K562 (cell line): ENCODE data around the gene POLD4. TPM values are rescaled to one million over a fixed set of nuclear protein-coding genes. Genes with fewer than 3 reads are reported as not detected.

Source experiments
- ATF3 ChIP-seq, 2 experiments: fragments of 450-650 bp in 1 of 2; sonication (generic) in 1 of 2; formaldehyde crosslinking in 1 of 2; IDR thresholded peaks in 1 of 2; conservative IDR thresholded peaks in 1 of 2; 2 replicates each; pipeline versions ENCODE4 v1.6.1 to v1.8.1; 2016 to 2023; ENCODE audit warnings: mild to moderate bottlenecking in 2 of 2, moderate library complexity in 2 of 2, inconsistent platforms in 1 of 2, missing genetic modification reagents in 1 of 2
- BDP1 ChIP-seq: IDR thresholded peaks from 3 replicates; pipeline ENCODE4 v1.6.1; 2011; ENCODE audit not compliant: insufficient read length, insufficient read depth
- CBFB ChIP-seq: sonication (generic); formaldehyde crosslinking; IDR thresholded peaks from 2 replicates; pipeline ENCODE4 v1.4.0; 2020; ENCODE audit warnings: mild to moderate bottlenecking, missing genetic modification reagents
- CBX3 ChIP-seq, 2 experiments: IDR thresholded peaks; 1 replicate in 1 of 2; 2 replicates in 1 of 2; pipeline ENCODE4 v1.6.1; 2012; ENCODE audit warnings: inconsistent platforms in 2 of 2, low read length in 2 of 2, borderline replicate concordance in 1 of 2, control low read depth in 1 of 2
- DMBX1 ChIP-seq: fragments of 250-450 bp; sonication (Bioruptor Pico); IDR thresholded peaks from 2 replicates; pipeline ENCODE4 v1.8.0; 2022; ENCODE audit warnings: inconsistent platforms, mild to moderate bottlenecking, moderate library complexity, borderline replicate concordance
- GMEB1 ChIP-seq: fragments of 250-450 bp; sonication (Bioruptor Pico); IDR thresholded peaks from 2 replicates; pipeline ENCODE4 v1.4.0; 2020; ENCODE audit warnings: mild to moderate bottlenecking
- HDAC6 ChIP-seq: IDR thresholded peaks from 2 replicates; pipeline ENCODE4 v1.6.1; 2012; ENCODE audit warnings: low read depth, mild to moderate bottlenecking, control low read depth, inconsistent platforms, low read length, moderate library complexity
- KDM4B ChIP-seq, 2 experiments: fragments of 450-650 bp in 1 of 2; sonication (generic) in 1 of 2; IDR thresholded peaks; 2 replicates each; pipeline ENCODE4 v1.6.1; 2016 to 2017; ENCODE audit warnings: borderline replicate concordance in 2 of 2, antibody characterized with exemption in 1 of 2, low read depth in 1 of 2, mild to moderate bottlenecking in 1 of 2
- MAX ChIP-seq: sonication (generic); formaldehyde crosslinking; IDR thresholded peaks from 2 replicates; pipeline ENCODE4 v1.9.0; 2022; ENCODE audit warnings: mild to moderate bottlenecking, missing genetic modification reagents
- MECOM ChIP-seq: fragments of 250-450 bp; sonication (Bioruptor Pico); IDR thresholded peaks from 2 replicates; pipeline ENCODE4 v1.8.0; 2022; ENCODE audit warnings: inconsistent platforms
- MEF2A ChIP-seq: IDR thresholded peaks from 2 replicates; pipeline ENCODE4 v1.6.1; 2011; ENCODE audit warnings: low read depth, mild to moderate bottlenecking, low read length, moderate library complexity; ENCODE audit not compliant: control insufficient read depth
- NCOA6 ChIP-seq: fragments of 450-650 bp; IDR thresholded peaks from 2 replicates; pipeline ENCODE4 v1.6.1; 2017; ENCODE audit warnings: mild to moderate bottlenecking
- NFIC ChIP-seq: fragments of 450-650 bp; IDR thresholded peaks from 2 replicates; pipeline ENCODE4 v1.6.1; 2017; ENCODE audit warnings: mild to moderate bottlenecking, inconsistent platforms
- NUFIP1 ChIP-seq: fragments of 450-650 bp; IDR thresholded peaks from 2 replicates; pipeline ENCODE4 v1.6.1; 2018; ENCODE audit not compliant: partially characterized antibody
- ZBTB12 ChIP-seq: fragments of 250-450 bp; sonication (Bioruptor Pico); IDR thresholded peaks from 2 replicates; pipeline ENCODE4 v1.4.0; 2020
- ZBTB33 ChIP-seq: sonication (generic); formaldehyde crosslinking; IDR thresholded peaks from 2 replicates; pipeline ENCODE4 v1.8.1; 2023; ENCODE audit warnings: mild to moderate bottlenecking, missing genetic modification reagents
- ZNF311 ChIP-seq: fragments of 250-450 bp; sonication (Bioruptor Pico); IDR thresholded peaks from 2 replicates; pipeline ENCODE4 v1.4.0; 2020; ENCODE audit warnings: mild to moderate bottlenecking, moderate library complexity
- ZNF57 ChIP-seq: fragments of 450-650 bp; formaldehyde crosslinking; IDR thresholded peaks from 2 replicates; pipeline ENCODE4 v1.4.0; 2020; ENCODE audit warnings: mild to moderate bottlenecking, moderate library complexity
- ZNF644 ChIP-seq: fragments of 200-800 bp; sonication (Bioruptor generic); IDR thresholded peaks from 2 replicates; pipeline ENCODE4 v1.6.1; 2016; ENCODE audit warnings: low read depth, missing genetic modification characterization, missing compliant biosample characterization
- ZNF655 ChIP-seq: fragments of 250-450 bp; sonication (Bioruptor Pico); IDR thresholded peaks from 2 replicates; pipeline ENCODE4 v1.5.0; 2021
- polyA plus RNA-seq, 8 experiments: library from polyadenylated mRNA; depleted of rRNA in 4 of 8; stranded (reverse) in 5 of 8; unstranded in 3 of 8; fragments of >200 nt; fragmentation: Nextera tagmentation in 2 of 8; fragmentation: Illumina TruSeq in 1 of 8; extraction: Ambion mirVana in 2 of 8; extraction: Trizol in 1 of 8; gene quantifications; 2 replicates each; pipeline versions ENCODE4 v1.2.1 to v1.2.3, GENCODE V29; 2011 to 2014; ENCODE audit warnings: inconsistent platforms in 1 of 8, missing spikeins in 1 of 8
- total RNA-seq, 7 experiments: library from RNA; depleted of rRNA in 6 of 7; stranded (reverse); fragments of >200 nt in 6 of 7; fragmentation: Illumina TruSeq in 2 of 7; extraction: Trizol in 2 of 7; gene quantifications; 2 replicates each; pipeline versions ENCODE4 v1.2.1 to v1.2.3, GENCODE V29; 2011 to 2021; ENCODE audit warnings: low replicate concordance in 1 of 7

The POLD4 gene
- total and polyA plus RNA-seq, 9 of the 15 experiments (the other 6 are each of a cell fraction or from before 2014, with no cell fraction given): 5.8 to 64.5 (median 18.3) TPM

GRCh38 chr11:67347964-67348749 lies 5.2 kb downstream of the POLD4 start (continued):
- TF ChIP-seq BDP1 (no peak), MECOM (CRISPR knock-in tag) (0 out of 2 replicates have a peak, but pooled peaks have one; percentile 42), CBX3 (IDR thresholded peaks at IDR 0.05; ENCODE audit: borderline replicate concordance in 1 of 2, low read length in 2 of 2) (no peak), DMBX1 (CRISPR knock-in tag) (peak; percentile 95), ZNF311 (CRISPR knock-in tag) (no peak; the same call in 1 of the 2 replicates), NUFIP1 (no peak), ZBTB12 (CRISPR knock-in tag) (no peak), HDAC6 (no peak), NFIC (peak; percentile 92), GMEB1 (CRISPR knock-in tag) (peak; percentile 40; the same call in 1 of the 2 replicates), NCOA6 (no peak), ZNF655 (CRISPR knock-in tag) (no peak), MEF2A (no peak), ZNF644 (tag) (peak; percentile 93), ZBTB33 (CRISPR knock-in tag) (no peak), MAX (CRISPR knock-in tag) (no peak), KDM4B (IDR thresholded peaks at IDR 0.05; ENCODE audit: borderline replicate concordance in 2 of 2, low read depth in 1 of 2) (no peak), CBFB (CRISPR knock-in tag) (no peak), ATF3 (IDR thresholded peaks at IDR 0.05) (0 out of 2 replicates have a peak, but pooled peaks have one; percentile 22), ATF3 (CRISPR knock-in tag; conservative IDR thresholded peaks at IDR 0.05) (no peak), ZNF57 (CRISPR knock-in tag) (no peak)
